ENCODE measurements around the gene PLCB1. TPM values are rescaled to one million over a fixed set of nuclear protein-coding genes. Genes with fewer than 3 reads are reported as not detected.
"Not testable (repeated sequence)": the region's sequence is repeated elsewhere in the genome, so short reads cannot be mapped to it uniquely, and the experiment has no call there.

PLCB1 gene
- total RNA-seq, 4 donors from 2014 or later, result 13.5 to 110 (median 30.4) TPM

- H3K9me3 ChIP-seq, result no peaks in the 10 kb centered on the region
- H3K4me1 ChIP-seq, result no peaks in the 10 kb centered on the region
- DNase-seq, result no peak
- no peaks in the 10 kb centered on the region for H3K36me3 ChIP-seq
- no peak overlapping the region for H3K4me3 ChIP-seq
- intact Hi-C loops (cut with DNase I; ENCODE audit: low total_unique reads), result no loop called here
- no peak overlapping the region for H3K27ac ChIP-seq
- TF ChIP-seq CTCF (IDR thresholded peaks at IDR 0.05) (no peak), POLR2A (IDR thresholded peaks at IDR 0.05) (no peak)
- no peaks in the 10 kb centered on the region for H3K27me3 ChIP-seq
These were observed 455.2 kb downstream of the PLCB1 start for GRCh38 chr20:8587251-8587650.

- H3K4me3 ChIP-seq, result no peak overlapping the region
- no peak for DNase-seq
- H3K9me3 ChIP-seq, result no peaks in the 10 kb centered on the region
- intact Hi-C loops (cut with DNase I; ENCODE audit: low total_unique reads), result no loop called here
- no peaks in the 10 kb centered on the region for H3K4me1 ChIP-seq
- no peaks in the 10 kb centered on the region for H3K36me3 ChIP-seq
- TF ChIP-seq CTCF (IDR thresholded peaks at IDR 0.05), result no peak
- TF ChIP-seq POLR2A (IDR thresholded peaks at IDR 0.05), result no peak
- H3K27ac ChIP-seq, result no peak overlapping the region
- H3K27me3 ChIP-seq, result no peaks in the 10 kb centered on the region
These were observed 455.7 kb downstream of the PLCB1 start for GRCh38 chr20:8587810-8588209.

GRCh38 chr20:8589956-8590355, 457.9 kb downstream of the PLCB1 start:
- no peak for DNase-seq
- Histone ChIP-seq H3K4me1 (no peaks in the 10 kb centered on the region), H3K27ac (no peak overlapping the region), H3K36me3 (no peaks in the 10 kb centered on the region), H3K9me3 (no peaks in the 10 kb centered on the region), H3K4me3 (no peak overlapping the region), H3K27me3 (no peaks in the 10 kb centered on the region)
- intact Hi-C loops (cut with DNase I; ENCODE audit: low total_unique reads), result no loop called here
- TF ChIP-seq POLR2A (IDR thresholded peaks at IDR 0.05) (no peak), CTCF (IDR thresholded peaks at IDR 0.05) (no peak)

- H3K9me3 ChIP-seq; H3K27ac ChIP-seq; DNase-seq; H3K27me3 ChIP-seq; H3K4me1 ChIP-seq; intact Hi-C loops (cut with DNase I; ENCODE audit: low total_unique reads); H3K4me3 ChIP-seq; H3K36me3 ChIP-seq: not testable (repeated sequence)
These were observed 469.0 kb downstream of the PLCB1 start for GRCh38 chr20:8600910-8601541.

GRCh38 chr20:8601542-8601912, 469.5 kb downstream of the PLCB1 start:
- intact Hi-C loops (cut with DNase I; ENCODE audit: low total_unique reads), result no loop called here
- Histone ChIP-seq H3K4me1 (no peaks in the 10 kb centered on the region), H3K36me3 (no peaks in the 10 kb centered on the region), H3K4me3 (no peak overlapping the region), H3K27ac (no peak overlapping the region), H3K9me3 (no peaks in the 10 kb centered on the region), H3K27me3 (no peaks in the 10 kb centered on the region)
- DNase-seq, result no peak
- TF ChIP-seq POLR2A (IDR thresholded peaks at IDR 0.05), result no peak
- no peak for TF ChIP-seq CTCF (IDR thresholded peaks at IDR 0.05)

Data from uterus (tissue), 4 donors.